Upper lobe of left lung (tissue), 4 donors: ENCODE results near the gene PPP2R2B.

ENCODE experiments used
- EP300 ChIP-seq, 4 donors: sonication (generic); formaldehyde crosslinking; IDR thresholded peaks; one replicate each; pipeline ENCODE4 v1.5.1; 2017; ENCODE audit warnings: antibody characterized with exemption in 4 of 4, control low read depth in 2 of 4
- POLR2A ChIP-seq, 4 donors: fragments of 450-650 bp; IDR thresholded peaks; one replicate each; pipeline ENCODE4 v1.5.1; 2016 to 2017; ENCODE audit warnings: antibody characterized with exemption in 4 of 4, mild to moderate bottlenecking in 2 of 4
- POLR2AphosphoS5 ChIP-seq, 2 donors: sonication (generic); formaldehyde crosslinking; IDR thresholded peaks; one replicate each; pipeline ENCODE4 v1.5.1; 2017; ENCODE audit warnings: antibody characterized with exemption in 2 of 2
- TF ChIP-seq, protein P1 (sequence below), 6 experiments: fragments of 450-650 bp in 4 of 6; fragments of 200-600 bp in 2 of 6; sonication (generic) in 2 of 6; IDR thresholded peaks; one replicate each; pipeline ENCODE4 v1.5.1; 2016 to 2019; ENCODE audit warnings: antibody characterized with exemption in 6 of 6

DNA sequence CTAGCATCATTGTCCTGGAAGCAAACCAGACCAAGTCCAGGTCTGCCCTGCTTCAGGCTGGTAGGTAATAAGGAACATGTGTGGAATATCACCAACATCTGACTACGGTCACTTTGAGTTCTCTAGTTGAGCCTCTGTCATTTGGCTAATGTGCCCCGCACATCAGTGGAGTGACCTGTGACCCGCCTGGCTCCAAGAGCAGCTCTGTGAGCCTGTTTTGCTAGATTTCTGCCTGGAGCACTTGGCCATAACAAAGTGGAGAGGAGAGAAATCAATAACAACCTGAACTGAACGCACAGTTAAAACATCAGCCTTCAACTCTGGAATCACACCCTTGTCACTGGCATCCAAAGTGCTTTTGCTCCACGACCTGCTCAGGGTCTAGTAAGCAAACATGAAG lies 115.7 kb downstream of the PPP2R2B start:
- TF ChIP-seq, protein P1, sequence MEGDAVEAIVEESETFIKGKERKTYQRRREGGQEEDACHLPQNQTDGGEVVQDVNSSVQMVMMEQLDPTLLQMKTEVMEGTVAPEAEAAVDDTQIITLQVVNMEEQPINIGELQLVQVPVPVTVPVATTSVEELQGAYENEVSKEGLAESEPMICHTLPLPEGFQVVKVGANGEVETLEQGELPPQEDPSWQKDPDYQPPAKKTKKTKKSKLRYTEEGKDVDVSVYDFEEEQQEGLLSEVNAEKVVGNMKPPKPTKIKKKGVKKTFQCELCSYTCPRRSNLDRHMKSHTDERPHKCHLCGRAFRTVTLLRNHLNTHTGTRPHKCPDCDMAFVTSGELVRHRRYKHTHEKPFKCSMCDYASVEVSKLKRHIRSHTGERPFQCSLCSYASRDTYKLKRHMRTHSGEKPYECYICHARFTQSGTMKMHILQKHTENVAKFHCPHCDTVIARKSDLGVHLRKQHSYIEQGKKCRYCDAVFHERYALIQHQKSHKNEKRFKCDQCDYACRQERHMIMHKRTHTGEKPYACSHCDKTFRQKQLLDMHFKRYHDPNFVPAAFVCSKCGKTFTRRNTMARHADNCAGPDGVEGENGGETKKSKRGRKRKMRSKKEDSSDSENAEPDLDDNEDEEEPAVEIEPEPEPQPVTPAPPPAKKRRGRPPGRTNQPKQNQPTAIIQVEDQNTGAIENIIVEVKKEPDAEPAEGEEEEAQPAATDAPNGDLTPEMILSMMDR (IDR thresholded peaks at IDR 0.05): no peak
- TF ChIP-seq EP300 (IDR thresholded peaks at IDR 0.05): no peak
- no peak for TF ChIP-seq POLR2A (IDR thresholded peaks at IDR 0.05)
- no peak for TF ChIP-seq POLR2AphosphoS5 (IDR thresholded peaks at IDR 0.05)
